K562 (cell line): Measurements from ENCODE around the gene SLC66A3. TPM values are rescaled to one million over a fixed set of nuclear protein-coding genes. Genes with fewer than 3 reads are reported as not detected.

Source experiments
- ARID2 ChIP-seq: fragments of 450-650 bp; IDR thresholded peaks from 2 replicates; pipeline ENCODE4 v1.6.1; 2017; ENCODE audit warnings: antibody characterized with exemption, mild to moderate bottlenecking
- ATF1 ChIP-seq, 2 experiments: fragments of 450-650 bp in 1 of 2; IDR thresholded peaks; 2 replicates each; pipeline ENCODE4 v1.6.1; 2016; ENCODE audit warnings: missing compliant biosample characterization in 1 of 2, missing genetic modification characterization in 1 of 2
- BHLHE40 ChIP-seq: IDR thresholded peaks from 2 replicates; pipeline ENCODE4 v1.6.1; 2011; ENCODE audit warnings: low read length, improper control_type of control experiment
- FOXK1 ChIP-seq: sonication (generic); formaldehyde crosslinking; IDR thresholded peaks from 2 replicates; pipeline ENCODE4 v1.8.0; 2022; ENCODE audit warnings: missing genetic modification reagents, mild to moderate bottlenecking, borderline replicate concordance
- PRMT5 ChIP-seq: sonication (generic); formaldehyde crosslinking; IDR thresholded peaks from 2 replicates; pipeline ENCODE4 v1.5.0; 2020; ENCODE audit warnings: missing genetic modification reagents
- RBBP5 ChIP-seq: fragments of 200-600 bp; sonication (generic); IDR thresholded peaks from 2 replicates; pipeline ENCODE4 v1.6.1; 2012; ENCODE audit warnings: borderline replicate concordance, mild to moderate bottlenecking, low read length, control low read depth, inconsistent platforms; ENCODE audit not compliant: insufficient read depth, poor library complexity, severe bottlenecking
- TBL1XR1 ChIP-seq, 2 experiments: IDR thresholded peaks; 2 replicates each; pipeline ENCODE4 v1.6.1; 2012; ENCODE audit warnings: improper control_type of control experiment in 2 of 2, low read length in 2 of 2, mild to moderate bottlenecking in 1 of 2
- WHSC1 ChIP-seq: IDR thresholded peaks from one replicate; pipeline ENCODE4 v1.6.1; 2012; ENCODE audit warnings: low read length, control low read depth, inconsistent platforms
- ZBTB1 ChIP-seq: sonication (generic); formaldehyde crosslinking; IDR thresholded peaks from 2 replicates; pipeline ENCODE4 v1.8.1; 2023; ENCODE audit warnings: missing genetic modification reagents, low read depth, mild to moderate bottlenecking, borderline replicate concordance
- ZNF444 ChIP-seq: fragments of 250-450 bp; sonication (Bioruptor Pico); IDR thresholded peaks from 2 replicates; pipeline ENCODE4 v1.4.0; 2020; ENCODE audit warnings: mild to moderate bottlenecking, moderate library complexity
- ZNF507 ChIP-seq: conservative IDR thresholded peaks from 2 replicates; pipeline ENCODE4 v1.6.1; 2017; ENCODE audit warnings: missing genetic modification characterization, missing compliant biosample characterization
- polyA plus RNA-seq, 8 experiments: library from polyadenylated mRNA; depleted of rRNA in 4 of 8; stranded (reverse) in 5 of 8; unstranded in 3 of 8; fragments of >200 nt; fragmentation: Nextera tagmentation in 2 of 8; fragmentation: Illumina TruSeq in 1 of 8; extraction: Ambion mirVana in 2 of 8; extraction: Trizol in 1 of 8; gene quantifications; 2 replicates each; pipeline versions ENCODE4 v1.2.1 to v1.2.3, GENCODE V29; 2011 to 2014; ENCODE audit warnings: inconsistent platforms in 1 of 8, missing spikeins in 1 of 8
- total RNA-seq, 7 experiments: library from RNA; depleted of rRNA in 6 of 7; stranded (reverse); fragments of >200 nt in 6 of 7; fragmentation: Illumina TruSeq in 2 of 7; extraction: Trizol in 2 of 7; gene quantifications; 2 replicates each; pipeline versions ENCODE4 v1.2.1 to v1.2.3, GENCODE V29; 2011 to 2021; ENCODE audit warnings: low replicate concordance in 1 of 7
- TF ChIP-seq, protein P1 (sequence below): fragments of 200-400 bp; formaldehyde crosslinking; IDR thresholded peaks from 2 replicates; pipeline ENCODE4 v1.6.1; 2017; ENCODE audit warnings: mild to moderate bottlenecking, low read depth, low read length, moderate library complexity

The SLC66A3 gene
- total and polyA plus RNA-seq, 9 of the 15 experiments (the other 6 are each of a cell fraction or from before 2014, with no cell fraction given) = 2.8 to 30.0 (median 9.1) TPM

DNA sequence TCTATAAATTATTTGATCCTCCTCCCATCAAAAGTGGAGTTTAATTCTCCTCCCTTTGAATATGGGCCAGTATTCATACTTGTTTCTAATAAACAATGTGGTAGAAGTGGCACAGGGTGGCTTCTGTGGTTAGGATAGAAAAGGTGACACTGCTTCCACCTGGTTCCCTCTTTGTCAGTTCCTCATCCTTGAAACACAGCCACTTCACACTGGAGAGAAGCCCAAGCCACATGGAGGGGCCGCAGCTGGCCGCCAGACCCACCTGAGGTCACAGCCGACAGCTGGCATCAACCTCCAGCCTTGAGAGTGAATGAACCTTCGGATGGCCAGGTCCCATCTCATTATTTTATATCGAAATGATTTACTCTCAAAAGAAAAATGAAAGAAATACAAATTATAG, 27.5 kb upstream of the SLC66A3 start (continued):
- TF ChIP-seq ZBTB1 (CRISPR knock-in tag) (no peak), RBBP5 (no peak), WHSC1 (no peak), BHLHE40 (no peak), FOXK1 (CRISPR knock-in tag) (no peak), ZNF444 (CRISPR knock-in tag) (no peak), ARID2 (no peak), PRMT5 (CRISPR knock-in tag) (no peak), ZNF507 (tag) (no peak), ATF1 (CRISPR knock-in tag; IDR thresholded peaks at IDR 0.05) (no peak), ATF1 (tag; IDR thresholded peaks at IDR 0.05) (no peak), TBL1XR1 (IDR thresholded peaks at IDR 0.05; ENCODE audit: low read length in 2 of 2) (no peak)
- TF ChIP-seq, protein P1, sequence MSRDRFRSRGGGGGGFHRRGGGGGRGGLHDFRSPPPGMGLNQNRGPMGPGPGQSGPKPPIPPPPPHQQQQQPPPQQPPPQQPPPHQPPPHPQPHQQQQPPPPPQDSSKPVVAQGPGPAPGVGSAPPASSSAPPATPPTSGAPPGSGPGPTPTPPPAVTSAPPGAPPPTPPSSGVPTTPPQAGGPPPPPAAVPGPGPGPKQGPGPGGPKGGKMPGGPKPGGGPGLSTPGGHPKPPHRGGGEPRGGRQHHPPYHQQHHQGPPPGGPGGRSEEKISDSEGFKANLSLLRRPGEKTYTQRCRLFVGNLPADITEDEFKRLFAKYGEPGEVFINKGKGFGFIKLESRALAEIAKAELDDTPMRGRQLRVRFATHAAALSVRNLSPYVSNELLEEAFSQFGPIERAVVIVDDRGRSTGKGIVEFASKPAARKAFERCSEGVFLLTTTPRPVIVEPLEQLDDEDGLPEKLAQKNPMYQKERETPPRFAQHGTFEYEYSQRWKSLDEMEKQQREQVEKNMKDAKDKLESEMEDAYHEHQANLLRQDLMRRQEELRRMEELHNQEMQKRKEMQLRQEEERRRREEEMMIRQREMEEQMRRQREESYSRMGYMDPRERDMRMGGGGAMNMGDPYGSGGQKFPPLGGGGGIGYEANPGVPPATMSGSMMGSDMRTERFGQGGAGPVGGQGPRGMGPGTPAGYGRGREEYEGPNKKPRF = no peak
